Measurements from ENCODE around the gene RCHY1. TPM values are rescaled to one million over a fixed set of nuclear protein-coding genes. Genes with fewer than 3 reads are reported as not detected.
A peak's percentile ranks its signal among the peaks of the same experiment; 100 is the strongest.

RCHY1 gene
- total RNA-seq, 6 experiments from 2014 or later = 8.6 to 19.3 (median 14.0) TPM

DNA sequence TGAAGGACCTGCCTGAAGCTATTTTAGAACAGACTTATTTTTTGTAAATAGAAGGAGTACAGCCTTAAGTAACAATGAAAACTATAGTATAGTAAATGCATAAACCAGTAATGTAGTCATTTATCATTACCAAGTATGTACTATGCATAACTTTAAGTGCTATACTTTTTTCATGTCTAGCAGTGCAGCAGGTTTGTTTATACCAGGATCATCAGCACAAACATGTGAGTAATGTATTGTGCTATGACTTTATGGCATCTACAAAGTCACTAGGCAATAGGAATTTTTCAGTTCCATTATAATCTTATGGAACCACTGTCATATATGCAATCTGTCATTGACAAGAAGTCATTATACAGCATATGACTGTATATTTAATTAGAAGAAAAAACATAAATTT lies 38.2 kb upstream of the RCHY1 start:
- ATAC-seq (no peak), DNase-seq (no peak)
- no peak overlapping the region for H3K4me3 ChIP-seq
- no peaks in the 10 kb centered on the region for H3K9me3 ChIP-seq
- H3K27me3 ChIP-seq = no peaks in the 10 kb centered on the region
- TF ChIP-seq POLR2A (IDR thresholded peaks at IDR 0.05) = no peak
- TF ChIP-seq, protein P1, sequence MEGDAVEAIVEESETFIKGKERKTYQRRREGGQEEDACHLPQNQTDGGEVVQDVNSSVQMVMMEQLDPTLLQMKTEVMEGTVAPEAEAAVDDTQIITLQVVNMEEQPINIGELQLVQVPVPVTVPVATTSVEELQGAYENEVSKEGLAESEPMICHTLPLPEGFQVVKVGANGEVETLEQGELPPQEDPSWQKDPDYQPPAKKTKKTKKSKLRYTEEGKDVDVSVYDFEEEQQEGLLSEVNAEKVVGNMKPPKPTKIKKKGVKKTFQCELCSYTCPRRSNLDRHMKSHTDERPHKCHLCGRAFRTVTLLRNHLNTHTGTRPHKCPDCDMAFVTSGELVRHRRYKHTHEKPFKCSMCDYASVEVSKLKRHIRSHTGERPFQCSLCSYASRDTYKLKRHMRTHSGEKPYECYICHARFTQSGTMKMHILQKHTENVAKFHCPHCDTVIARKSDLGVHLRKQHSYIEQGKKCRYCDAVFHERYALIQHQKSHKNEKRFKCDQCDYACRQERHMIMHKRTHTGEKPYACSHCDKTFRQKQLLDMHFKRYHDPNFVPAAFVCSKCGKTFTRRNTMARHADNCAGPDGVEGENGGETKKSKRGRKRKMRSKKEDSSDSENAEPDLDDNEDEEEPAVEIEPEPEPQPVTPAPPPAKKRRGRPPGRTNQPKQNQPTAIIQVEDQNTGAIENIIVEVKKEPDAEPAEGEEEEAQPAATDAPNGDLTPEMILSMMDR (IDR thresholded peaks at IDR 0.05) = no peak
- H3K4me1 ChIP-seq = no peaks in the 10 kb centered on the region
- intact Hi-C loops (cut with DNase I) = no loop called here
- no peaks in the 10 kb centered on the region for H3K36me3 ChIP-seq
- no peak overlapping the region for H3K27ac ChIP-seq

DNA sequence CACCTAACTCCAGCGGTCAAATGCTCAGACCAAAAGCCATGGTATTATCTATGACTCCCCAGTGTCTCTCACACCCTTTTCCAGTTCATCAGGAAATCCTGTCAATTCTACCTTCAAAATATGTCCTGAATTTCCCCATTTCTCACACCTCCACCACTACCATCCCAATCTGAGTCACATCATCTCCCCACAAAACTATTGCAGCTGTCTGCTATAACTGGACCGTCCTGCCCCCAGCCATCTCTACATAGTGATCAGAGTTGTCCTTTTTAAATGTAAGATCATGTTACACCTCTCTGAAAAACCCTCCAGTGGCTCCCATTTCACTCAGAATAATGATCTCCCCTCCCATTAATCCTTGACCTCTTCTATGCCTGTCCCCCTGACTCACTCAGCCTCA lies 34.8 kb upstream of the RCHY1 start:
- Histone ChIP-seq H3K4me1 (no peaks in the 10 kb centered on the region), H3K27me3 (no peaks in the 10 kb centered on the region), H3K4me3 (no peak overlapping the region), H3K36me3 (no peaks in the 10 kb centered on the region), H3K9me3 (no peaks in the 10 kb centered on the region), H3K27ac (no peak overlapping the region)
- intact Hi-C loops (cut with DNase I) = no loop called here
- TF ChIP-seq, protein P1 (IDR thresholded peaks at IDR 0.05) = no peak
- TF ChIP-seq POLR2A (IDR thresholded peaks at IDR 0.05) = no peak
- DNase-seq (no peak), ATAC-seq (no peak)
- WGBS (ENCODE audit: insufficient coverage, low coverage, low lambda C conversion rate, missing lambda C conversion rate) = 100% methylated on average over 2 of the region's 2 CpGs

DNA sequence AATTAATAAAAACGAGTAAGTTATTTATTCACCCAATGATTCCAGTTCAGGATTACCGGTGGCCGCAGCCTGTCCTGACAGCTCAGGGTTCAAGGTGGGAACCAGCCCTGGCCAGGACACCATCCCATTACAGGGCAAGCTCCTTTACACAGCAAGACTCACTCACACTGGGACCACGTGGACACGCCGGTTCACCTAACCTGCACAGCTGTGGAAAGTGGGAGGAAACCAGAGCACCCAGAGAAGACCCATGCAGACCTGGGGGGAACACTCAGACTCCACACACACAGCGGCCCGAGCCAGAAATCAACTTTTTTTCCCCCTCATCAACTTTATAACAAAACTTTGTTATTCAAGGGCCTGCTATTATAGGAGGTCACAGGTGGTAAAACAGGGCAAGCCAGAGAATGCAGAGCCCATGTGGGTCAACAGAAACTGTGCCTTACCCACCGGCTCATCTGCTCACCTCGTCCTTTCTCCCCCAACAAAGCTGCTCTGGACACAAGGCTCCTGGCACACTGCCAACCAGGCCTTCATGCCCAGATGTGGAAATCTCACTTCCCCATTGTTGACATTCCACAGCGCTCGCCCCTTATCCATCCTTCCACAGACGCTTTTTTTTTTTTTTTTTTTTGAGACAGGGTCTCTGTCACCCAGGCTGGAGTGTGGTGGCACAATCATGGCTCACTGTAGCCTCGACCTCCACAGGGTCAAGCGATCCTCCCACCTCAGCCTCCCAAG lies 33.6 kb upstream of the RCHY1 start:
- WGBS (ENCODE audit: insufficient coverage, low coverage, low lambda C conversion rate, missing lambda C conversion rate) = 67% methylated on average over 9 of the region's 15 CpGs
- H3K9me3 ChIP-seq = no peaks in the 10 kb centered on the region
- ATAC-seq (peak in 2 of 4 donors; percentile 35 to 40), DNase-seq (peak in 1 of 3 donors; percentile 43)
- intact Hi-C loops (cut with DNase I) = no loop called here
- no peaks in the 10 kb centered on the region for H3K27me3 ChIP-seq
- TF ChIP-seq, protein P1 (IDR thresholded peaks at IDR 0.05) = no peak
- no peak for TF ChIP-seq POLR2A (IDR thresholded peaks at IDR 0.05)
- no peak overlapping the region for H3K4me3 ChIP-seq
- no peak overlapping the region for H3K27ac ChIP-seq
- no peaks in the 10 kb centered on the region for H3K4me1 ChIP-seq
- no peaks in the 10 kb centered on the region for H3K36me3 ChIP-seq

DNA sequence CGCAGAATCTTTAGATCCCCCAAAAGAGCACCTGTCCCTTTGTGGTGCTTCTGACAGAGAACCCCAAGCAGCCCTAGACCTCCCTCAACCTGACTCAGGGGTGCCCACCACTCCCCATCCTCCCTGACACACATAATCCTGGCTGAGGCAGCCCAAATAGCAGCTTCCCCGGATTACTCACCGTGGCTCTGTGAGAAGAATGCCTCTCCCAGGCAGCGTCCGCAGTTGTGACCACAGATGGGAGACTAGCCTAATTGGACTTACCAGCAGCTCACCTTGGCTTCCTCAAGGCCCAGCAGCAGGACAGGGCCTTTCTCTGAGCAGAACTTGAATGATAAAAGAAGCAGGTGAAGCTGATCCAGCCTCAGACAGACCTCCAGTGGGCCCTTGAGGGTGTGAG lies 31.3 kb upstream of the RCHY1 start:
- ATAC-seq (no peak), DNase-seq (no peak)
- Histone ChIP-seq H3K27ac (no peak overlapping the region), H3K36me3 (peaks cover 0 to 3% (median 0%) of the 10 kb centered on the region in 4 donors), H3K4me1 (no peaks in the 10 kb centered on the region), H3K27me3 (no peaks in the 10 kb centered on the region), H3K4me3 (no peak overlapping the region), H3K9me3 (no peaks in the 10 kb centered on the region)
- WGBS (ENCODE audit: insufficient coverage, low coverage, low lambda C conversion rate, missing lambda C conversion rate) = no CpG with 5 or more reads among the region's 5 CpGs
- TF ChIP-seq POLR2A (IDR thresholded peaks at IDR 0.05) = no peak
- TF ChIP-seq, protein P1 (IDR thresholded peaks at IDR 0.05) = no peak
- intact Hi-C loops (cut with DNase I) = no loop called here

Measured in right lobe of liver (tissue), 6 donors.